ENCODE data around the gene SAMD4A.

The SAMD4A gene

GRCh38 chr14:54788701-54789100 is 221.8 kb downstream of the SAMD4A start:
- H3F3A ChIP-seq (ENCODE audit: insufficient read depth, low read length): no peaks in the 10 kb centered on the region
- TF ChIP-seq, protein P1, sequence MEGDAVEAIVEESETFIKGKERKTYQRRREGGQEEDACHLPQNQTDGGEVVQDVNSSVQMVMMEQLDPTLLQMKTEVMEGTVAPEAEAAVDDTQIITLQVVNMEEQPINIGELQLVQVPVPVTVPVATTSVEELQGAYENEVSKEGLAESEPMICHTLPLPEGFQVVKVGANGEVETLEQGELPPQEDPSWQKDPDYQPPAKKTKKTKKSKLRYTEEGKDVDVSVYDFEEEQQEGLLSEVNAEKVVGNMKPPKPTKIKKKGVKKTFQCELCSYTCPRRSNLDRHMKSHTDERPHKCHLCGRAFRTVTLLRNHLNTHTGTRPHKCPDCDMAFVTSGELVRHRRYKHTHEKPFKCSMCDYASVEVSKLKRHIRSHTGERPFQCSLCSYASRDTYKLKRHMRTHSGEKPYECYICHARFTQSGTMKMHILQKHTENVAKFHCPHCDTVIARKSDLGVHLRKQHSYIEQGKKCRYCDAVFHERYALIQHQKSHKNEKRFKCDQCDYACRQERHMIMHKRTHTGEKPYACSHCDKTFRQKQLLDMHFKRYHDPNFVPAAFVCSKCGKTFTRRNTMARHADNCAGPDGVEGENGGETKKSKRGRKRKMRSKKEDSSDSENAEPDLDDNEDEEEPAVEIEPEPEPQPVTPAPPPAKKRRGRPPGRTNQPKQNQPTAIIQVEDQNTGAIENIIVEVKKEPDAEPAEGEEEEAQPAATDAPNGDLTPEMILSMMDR (IDR thresholded peaks at IDR 0.05; ENCODE audit: low read length): no peak
- no peak for TF ChIP-seq EZH2 (IDR thresholded peaks at IDR 0.05; ENCODE audit: borderline replicate concordance, low read length)
- no peaks in the 10 kb centered on the region for H3K36me3 ChIP-seq (ENCODE audit: insufficient read depth, low read length)
- no peaks in the 10 kb centered on the region for H3K9me2 ChIP-seq (ENCODE audit: low read depth, low read length)
- peaks cover 3% of the 10 kb centered on the region; the same call in 1 of the 2 replicates for H3K27me3 ChIP-seq (ENCODE audit: insufficient read depth, low read length)
- no peak overlapping the region for H3K4me2 ChIP-seq (ENCODE audit: low read length)
- H3K27ac ChIP-seq (ENCODE audit: low read depth, low read length, poor library complexity, severe bottlenecking): no peak overlapping the region
- H4K20me1 ChIP-seq (ENCODE audit: insufficient read depth, low read length): no peaks in the 10 kb centered on the region
- no peaks in the 10 kb centered on the region for H3K4me1 ChIP-seq (ENCODE audit: insufficient read depth, low read length, severe bottlenecking)
- H3K79me2 ChIP-seq (ENCODE audit: insufficient read depth, low read length): no peaks in the 10 kb centered on the region
- no peak overlapping the region for H3K4me3 ChIP-seq (ENCODE audit: low read depth, low read length, poor library complexity, severe bottlenecking)
- H3K9me3 ChIP-seq (ENCODE audit: low read length): no peaks in the 10 kb centered on the region
- H3K9ac ChIP-seq (ENCODE audit: low read length): no peak overlapping the region
- no peak overlapping the region for H2AFZ ChIP-seq (ENCODE audit: low read length)

GRCh38 chr14:54789166-54789565 is 222.2 kb downstream of the SAMD4A start:
- no peaks in the 10 kb centered on the region for H3K9me2 ChIP-seq (ENCODE audit: low read depth, low read length)
- no peaks in the 10 kb centered on the region for H4K20me1 ChIP-seq (ENCODE audit: insufficient read depth, low read length)
- H2AFZ ChIP-seq (ENCODE audit: low read length): no peak overlapping the region
- H3K4me2 ChIP-seq (ENCODE audit: low read length): no peak overlapping the region
- H3K4me3 ChIP-seq (ENCODE audit: low read depth, low read length, poor library complexity, severe bottlenecking): no peak overlapping the region
- H3K27me3 ChIP-seq (ENCODE audit: insufficient read depth, low read length): peaks cover 3% of the 10 kb centered on the region; the same call in 1 of the 2 replicates
- H3K4me1 ChIP-seq (ENCODE audit: insufficient read depth, low read length, severe bottlenecking): no peaks in the 10 kb centered on the region
- no peaks in the 10 kb centered on the region for H3K36me3 ChIP-seq (ENCODE audit: insufficient read depth, low read length)
- H3F3A ChIP-seq (ENCODE audit: insufficient read depth, low read length): no peaks in the 10 kb centered on the region
- no peak overlapping the region for H3K27ac ChIP-seq (ENCODE audit: low read depth, low read length, poor library complexity, severe bottlenecking)
- H3K9me3 ChIP-seq (ENCODE audit: low read length): no peaks in the 10 kb centered on the region
- TF ChIP-seq, protein P1 (IDR thresholded peaks at IDR 0.05; ENCODE audit: low read length): no peak
- no peak for TF ChIP-seq EZH2 (IDR thresholded peaks at IDR 0.05; ENCODE audit: borderline replicate concordance, low read length)
- no peak overlapping the region for H3K9ac ChIP-seq (ENCODE audit: low read length)
- H3K79me2 ChIP-seq (ENCODE audit: insufficient read depth, low read length): no peaks in the 10 kb centered on the region

GRCh38 chr14:54789781-54790480 is 223.0 kb downstream of the SAMD4A start:
- no peak overlapping the region for H2AFZ ChIP-seq (ENCODE audit: low read length)
- no peak overlapping the region for H3K4me2 ChIP-seq (ENCODE audit: low read length)
- no peaks in the 10 kb centered on the region for H3K36me3 ChIP-seq (ENCODE audit: insufficient read depth, low read length)
- no peaks in the 10 kb centered on the region for H3K4me1 ChIP-seq (ENCODE audit: insufficient read depth, low read length, severe bottlenecking)
- H3K79me2 ChIP-seq (ENCODE audit: insufficient read depth, low read length): no peaks in the 10 kb centered on the region
- TF ChIP-seq, protein P1 (IDR thresholded peaks at IDR 0.05; ENCODE audit: low read length): no peak
- TF ChIP-seq EZH2 (IDR thresholded peaks at IDR 0.05; ENCODE audit: borderline replicate concordance, low read length): no peak
- H3K9me3 ChIP-seq (ENCODE audit: low read length): no peaks in the 10 kb centered on the region
- H3F3A ChIP-seq (ENCODE audit: insufficient read depth, low read length): no peaks in the 10 kb centered on the region
- H4K20me1 ChIP-seq (ENCODE audit: insufficient read depth, low read length): no peaks in the 10 kb centered on the region
- H3K27me3 ChIP-seq (ENCODE audit: insufficient read depth, low read length): peaks cover 3% of the 10 kb centered on the region; the same call in 1 of the 2 replicates
- H3K9me2 ChIP-seq (ENCODE audit: low read depth, low read length): no peaks in the 10 kb centered on the region
- no peak overlapping the region for H3K27ac ChIP-seq (ENCODE audit: low read depth, low read length, poor library complexity, severe bottlenecking)
- no peak overlapping the region for H3K9ac ChIP-seq (ENCODE audit: low read length)
- H3K4me3 ChIP-seq (ENCODE audit: low read depth, low read length, poor library complexity, severe bottlenecking): no peak overlapping the region

Measured in OCI-LY1 (cell line).